Measurements from ENCODE around the gene MGAT3.

- TF ChIP-seq CTCF (IDR thresholded peaks at IDR 0.05) (no peak), POLR2A (IDR thresholded peaks at IDR 0.05; ENCODE audit: low read depth) (no peak)
Measured at GRCh38 chr22:39493759-39494158, 36.9 kb downstream of the MGAT3 start.
